DMS 273 treated with DMSO at 0.1 percent for 48 hours (cell line): ENCODE data around the gene HSF4.

ENCODE experiments used
- DNase-seq: peaks from one replicate; lab custom pipeline; 2025; lab: John Stamatoyannopoulos, UW

HSF4 gene

DNA sequence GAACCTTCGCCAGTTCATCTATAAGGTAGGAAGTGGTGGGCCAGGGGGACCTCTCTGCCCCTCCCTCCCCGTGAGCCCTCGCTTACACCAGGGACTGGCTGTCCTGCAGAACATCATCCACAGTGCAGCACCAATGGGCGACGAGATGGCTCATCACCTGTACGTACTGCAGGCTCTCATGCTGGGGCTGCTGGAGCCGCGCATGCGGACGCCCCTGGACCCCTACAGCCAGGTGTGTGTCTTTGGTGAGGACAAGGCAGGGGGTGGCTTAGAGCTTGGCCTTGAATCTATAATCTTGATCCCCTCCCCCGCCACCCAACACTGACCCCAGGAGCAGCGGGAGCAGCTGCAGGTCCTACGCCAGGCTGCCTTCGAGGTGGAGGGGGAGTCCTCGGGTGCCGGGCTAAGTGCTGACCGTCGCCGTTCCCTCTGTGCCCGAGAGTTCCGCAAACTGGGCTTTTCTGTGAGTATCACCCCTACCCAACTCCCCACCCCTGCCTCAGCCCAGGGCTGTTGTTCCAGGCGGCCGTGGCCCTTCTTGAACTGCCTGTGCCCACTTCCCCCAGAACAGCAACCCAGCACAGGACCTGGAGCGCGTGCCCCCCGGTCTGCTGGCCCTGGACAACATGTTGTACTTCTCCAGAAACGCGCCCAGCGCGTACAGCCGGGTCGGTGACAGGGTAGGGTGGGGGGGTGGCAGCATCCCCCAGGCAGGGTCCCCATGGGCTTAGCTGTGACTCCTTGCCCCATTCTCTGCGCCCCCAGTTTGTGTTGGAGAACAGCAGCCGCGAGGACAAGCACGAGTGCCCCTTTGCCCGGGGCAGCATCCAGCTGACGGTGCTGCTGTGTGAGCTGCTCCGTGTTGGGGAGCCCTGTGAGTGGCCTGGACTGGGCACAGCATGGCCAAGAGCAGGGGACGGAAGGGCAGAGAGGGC, 37.1 kb downstream of the HSF4 start:
- DNase-seq = no peak

GRCh38 chr16:67202426-67202825, 37.9 kb downstream of the HSF4 start:
- no peak for DNase-seq

DNA sequence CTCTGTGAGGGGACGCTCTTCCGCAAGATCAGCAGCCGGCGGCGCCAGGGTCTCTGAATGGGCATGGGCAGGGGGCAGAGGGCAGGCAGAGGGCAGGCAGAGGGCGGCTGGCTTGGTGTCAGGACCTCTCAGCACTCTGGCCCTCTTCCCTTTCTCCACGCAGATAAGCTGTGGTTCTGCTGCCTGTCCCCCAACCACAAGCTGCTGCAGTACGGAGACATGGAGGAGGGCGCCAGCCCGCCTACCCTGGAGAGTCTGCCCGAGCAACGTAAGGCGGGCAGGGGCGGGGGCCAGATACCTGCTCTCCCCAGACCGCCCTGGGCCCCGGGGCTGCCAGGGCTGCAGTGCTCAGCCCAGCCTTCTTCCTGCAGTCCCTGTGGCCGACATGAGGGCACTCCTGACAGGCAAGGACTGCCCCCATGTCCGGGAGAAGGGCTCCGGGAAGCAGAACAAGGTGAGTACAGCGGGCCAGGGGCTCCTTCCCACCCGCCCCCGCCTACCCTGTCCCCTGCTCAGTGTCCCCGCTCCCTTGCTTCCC, 38.5 kb downstream of the HSF4 start:
- no peak for DNase-seq

DNA sequence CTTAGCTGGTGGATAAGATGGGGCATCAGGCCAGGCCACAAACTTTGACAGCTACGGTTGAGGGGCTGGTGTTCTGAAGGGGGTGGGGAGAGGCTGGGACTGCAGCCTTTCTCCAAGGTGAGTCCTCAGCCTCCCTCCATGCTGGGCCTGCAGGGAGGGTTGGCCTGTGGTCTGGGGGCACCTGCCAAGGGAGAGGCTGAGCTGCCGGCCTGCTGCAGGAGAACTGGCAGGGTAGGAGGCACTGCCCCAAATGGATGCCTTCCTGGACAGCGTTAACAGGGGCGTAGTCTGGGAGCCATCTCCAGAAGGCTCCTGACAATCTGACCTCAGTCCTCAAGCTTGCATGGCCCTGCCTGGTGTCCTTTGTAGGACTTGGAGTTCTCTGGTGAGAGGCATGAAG, 39.5 kb downstream of the HSF4 start:
- DNase-seq = no peak

GRCh38 chr16:67206129-67206837, 41.7 kb downstream of the HSF4 start:
- DNase-seq = no peak

- DNase-seq = no peak
Observed at GRCh38 chr16:67206838-67207248, 42.3 kb downstream of the HSF4 start.

GRCh38 chr16:67207249-67208091, 42.9 kb downstream of the HSF4 start:
- no peak for DNase-seq

GRCh38 chr16:67208154-67208896, 43.8 kb downstream of the HSF4 start:
- no peak for DNase-seq

DNA sequence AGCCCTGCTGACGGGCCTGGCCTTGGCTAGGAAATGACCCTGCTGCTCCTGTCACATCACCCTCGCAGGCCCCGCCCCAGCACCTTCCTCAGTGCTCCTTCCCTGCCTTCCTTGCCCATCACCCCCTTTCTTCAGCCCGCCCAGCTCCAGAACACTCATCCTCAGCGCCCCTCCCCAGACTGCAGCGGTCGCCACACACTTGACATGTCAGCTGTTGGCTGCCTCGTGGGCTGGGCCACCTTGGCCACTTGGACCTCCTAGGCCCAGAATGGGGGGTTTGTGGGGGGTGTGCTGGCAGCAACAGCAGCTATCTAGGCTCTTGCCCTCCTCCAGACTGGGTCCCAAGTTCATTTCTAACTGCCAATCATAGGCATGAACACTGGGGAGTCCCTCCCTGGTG, 45.0 kb downstream of the HSF4 start:
- no peak for DNase-seq

- no peak for DNase-seq
Observed at GRCh38 chr16:67210069-67210937, 45.8 kb downstream of the HSF4 start.

- no peak for DNase-seq
Observed at GRCh38 chr16:67211674-67212073, 47.1 kb downstream of the HSF4 start.

DNA sequence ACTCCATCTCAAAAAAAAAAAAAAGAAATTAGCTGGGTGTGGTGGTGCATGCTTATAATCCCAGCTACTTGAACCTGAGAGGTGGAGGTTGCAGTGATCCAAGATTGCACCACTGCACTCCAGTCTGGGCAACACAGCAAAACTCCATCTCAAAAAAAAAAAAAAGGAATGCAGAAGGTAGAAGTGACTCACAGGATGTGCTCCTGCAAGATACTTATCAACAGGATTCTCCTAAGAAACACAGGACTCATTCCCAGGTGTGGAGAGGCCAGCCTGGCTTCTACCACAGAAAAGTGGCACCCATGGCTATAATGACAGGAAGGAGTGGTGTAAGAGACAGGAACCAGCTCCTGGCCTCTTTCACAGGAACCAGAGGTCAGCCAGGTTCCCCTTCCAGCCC, 48.2 kb downstream of the HSF4 start:
- DNase-seq = no peak

GRCh38 chr16:67213197-67214019, 48.9 kb downstream of the HSF4 start:
- DNase-seq = no peak

DNA sequence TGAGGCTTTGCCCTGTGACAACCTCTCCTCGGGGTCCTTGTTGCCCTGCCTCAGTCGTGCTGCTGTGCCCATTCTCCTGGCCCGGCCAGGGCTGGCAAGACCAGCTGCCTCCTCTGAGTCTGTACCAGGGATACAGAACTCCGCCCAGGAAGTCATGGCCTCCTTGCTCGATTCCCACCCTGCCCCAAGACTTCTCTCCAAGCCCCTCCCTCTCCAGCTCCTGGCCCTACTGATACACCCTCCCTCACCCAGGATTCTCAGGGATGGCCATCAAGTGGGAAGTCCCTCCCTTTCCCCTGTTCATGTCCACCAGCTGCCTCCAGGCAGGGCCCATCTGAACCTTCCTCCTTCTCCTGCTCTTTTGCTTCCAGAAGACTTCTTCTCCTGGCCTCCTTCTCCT, 51.2 kb downstream of the HSF4 start:
- DNase-seq = no peak

GRCh38 chr16:67216612-67217490, 52.3 kb downstream of the HSF4 start:
- no peak for DNase-seq
